HFF-Myc (cell line): ENCODE results near the gene CHP2.
"Not testable (repeated sequence)": the region's sequence is repeated elsewhere in the genome, so short reads cannot be mapped to it uniquely, and the experiment has no call there.

Experiments used
- DNase-seq: peaks from one replicate; pipeline ENCODE4 v3.0.0-alpha.2; 2011; ENCODE audit warnings: low read depth; ENCODE audit errors: extremely low read depth
- H3K4me3 ChIP-seq: replicated peaks from 2 replicates; pipeline ENCODE4 v1.5.1; 2011; ENCODE audit warnings: low read depth, mild to moderate bottlenecking, control low read depth, low read length
- CTCF ChIP-seq: IDR thresholded peaks from 2 replicates; pipeline ENCODE4 v1.5.1; 2012; ENCODE audit warnings: mild to moderate bottlenecking, low read depth, low read length, control low read depth; ENCODE audit errors: missing control alignments

The CHP2 gene

GRCh38 chr16:23745263-23745662 lies 9.6 kb upstream of the CHP2 start:
- DNase-seq, result no peak
- H3K4me3 ChIP-seq, result no peak overlapping the region
- no peak for TF ChIP-seq CTCF

- no peak for TF ChIP-seq CTCF
- no peak for DNase-seq
- H3K4me3 ChIP-seq, result no peak overlapping the region
These were observed 6.2 kb upstream of the CHP2 start for GRCh38 chr16:23748630-23749029.

- DNase-seq, H3K4me3 ChIP-seq: not testable (repeated sequence)
These were observed 3.8 kb upstream of the CHP2 start for GRCh38 chr16:23751053-23751452.

GRCh38 chr16:23753908-23754593 lies 775 bp upstream of the CHP2 start:
- TF ChIP-seq CTCF, result no peak
- H3K4me3 ChIP-seq, result no peak overlapping the region

GRCh38 chr16:23755484-23755809 lies 621 bp downstream of the CHP2 start:
- DNase-seq, result no peak
- H3K4me3 ChIP-seq, result no peak overlapping the region
- no peak for TF ChIP-seq CTCF

More at GRCh38 chr16:23753908-23754593, 775 bp upstream of the CHP2 start:
- no peak for DNase-seq

GRCh38 chr16:23757116-23757515 lies 2.3 kb downstream of the CHP2 start:
- no peak for DNase-seq
- TF ChIP-seq CTCF, result no peak

GRCh38 chr16:23757937-23758619 lies 3.3 kb downstream of the CHP2 start:
- no peak for TF ChIP-seq CTCF
- no peak for DNase-seq
- no peak overlapping the region for H3K4me3 ChIP-seq

More at GRCh38 chr16:23757116-23757515, 2.3 kb downstream of the CHP2 start:
- no peak overlapping the region for H3K4me3 ChIP-seq
